ENCODE results near the gene TLK2.

The TLK2 gene

GRCh38 chr17:62627219-62627903 lies 148.7 kb downstream of the TLK2 start, which contains the start of gene MRC2:
Gene MRC2, plus strand, starts transcription at chr17:62627670. Its CDS starts 133 bp downstream, at chr17:62627803.
- no peak; the same call in 1 of the 2 replicates for TF ChIP-seq SIN3A (IDR thresholded peaks at IDR 0.05; ENCODE audit: borderline replicate concordance, insufficient read depth, low read length)
- peak; percentile 75 for TF ChIP-seq POLR2AphosphoS5 (IDR thresholded peaks at IDR 0.05; ENCODE audit: low read depth, low read length)
- TF ChIP-seq FOXP2 (optimal IDR thresholded peaks at IDR 0.05; ENCODE audit: borderline replicate concordance, extremely low read depth, extremely low read length, insufficient read depth): peak; percentile 90
- no peak for TF ChIP-seq TAF1 (IDR thresholded peaks at IDR 0.05; ENCODE audit: borderline replicate concordance, insufficient read depth, low read length)

DNA sequence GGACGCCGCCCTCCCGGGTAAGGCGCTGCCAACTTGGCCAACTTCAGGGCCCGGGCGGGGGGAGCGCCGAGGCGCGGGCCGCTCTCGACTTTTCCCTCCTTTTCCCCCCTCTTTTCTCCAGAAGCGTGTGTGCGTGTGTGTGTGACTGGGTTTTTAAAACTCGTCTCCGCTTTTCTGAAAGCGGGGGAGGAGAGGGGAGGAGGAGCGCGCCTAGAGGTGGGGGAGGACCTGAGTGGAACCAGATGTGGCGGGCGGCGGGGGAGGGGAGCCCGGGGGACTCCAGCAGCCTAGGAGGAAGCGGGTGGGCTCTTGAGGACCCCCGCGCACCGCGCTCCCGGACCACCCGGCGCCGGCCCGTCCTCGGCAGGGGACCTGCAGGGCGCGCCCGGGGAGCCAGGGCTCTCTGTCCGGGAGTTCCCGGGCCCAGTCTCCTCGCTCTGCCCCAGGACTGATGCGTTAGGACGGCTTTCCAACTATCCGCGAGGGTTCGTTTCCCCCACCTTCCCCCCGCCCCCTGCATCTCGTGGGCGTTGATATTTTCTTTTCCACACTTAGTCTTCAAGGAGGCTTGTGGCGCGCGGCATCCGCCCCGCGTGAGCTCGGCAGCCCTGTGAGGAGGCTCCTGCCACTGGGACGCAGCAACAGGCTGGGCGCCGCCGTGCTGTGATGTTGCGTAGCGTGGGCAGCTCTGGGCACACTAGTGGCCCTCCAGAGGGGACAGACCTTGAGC lies 149.4 kb downstream of the TLK2 start:
- TF ChIP-seq FOXP2 (optimal IDR thresholded peaks at IDR 0.05; ENCODE audit: borderline replicate concordance, extremely low read depth, extremely low read length, insufficient read depth) (peak; percentile 14), SIN3A (IDR thresholded peaks at IDR 0.05; ENCODE audit: borderline replicate concordance, insufficient read depth, low read length) (peak; percentile 84; the same call in 1 of the 2 replicates), TAF1 (IDR thresholded peaks at IDR 0.05; ENCODE audit: borderline replicate concordance, insufficient read depth, low read length) (0 out of 2 replicates have a peak, but pooled peaks have one; percentile 16), POLR2AphosphoS5 (IDR thresholded peaks at IDR 0.05; ENCODE audit: low read depth, low read length) (no peak)

DNA sequence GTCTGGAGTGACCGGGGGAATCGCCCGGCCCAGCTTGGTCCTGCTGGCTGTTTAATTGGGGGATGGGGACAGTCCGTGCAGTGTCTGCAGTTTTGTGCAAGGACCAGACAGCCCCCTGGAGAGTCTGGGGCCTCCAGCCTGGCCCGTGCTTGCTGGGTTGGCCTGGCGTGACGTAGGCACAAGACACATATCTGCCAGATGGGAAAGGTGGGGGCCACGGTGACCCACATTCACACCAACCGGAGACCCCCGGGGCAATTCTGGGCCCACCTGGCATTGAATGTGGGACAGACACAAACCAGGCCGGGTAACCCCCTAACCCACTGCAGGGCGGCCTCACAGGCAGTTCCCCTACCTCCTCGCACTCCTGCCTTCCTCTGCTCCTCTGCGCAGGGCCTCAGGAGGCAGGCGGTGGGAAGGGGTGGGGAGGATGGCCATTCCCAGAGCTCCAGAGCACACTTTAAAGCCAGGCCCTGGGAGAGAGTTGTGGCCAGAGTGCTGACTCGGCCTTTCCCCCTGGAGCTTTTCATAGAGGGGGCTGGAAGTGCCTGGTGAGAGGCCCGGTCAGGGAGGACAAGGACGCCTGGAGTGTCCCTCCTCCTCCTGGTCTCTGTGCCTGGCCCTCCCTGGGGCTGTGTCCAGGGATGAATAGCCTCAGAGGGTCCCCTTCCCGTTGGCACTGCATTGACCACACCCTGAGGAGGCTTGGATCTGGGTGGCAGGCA lies 150.4 kb downstream of the TLK2 start:
- TF ChIP-seq TAF1 (IDR thresholded peaks at IDR 0.05; ENCODE audit: borderline replicate concordance, insufficient read depth, low read length) (peak; percentile 5; the same call in 1 of the 2 replicates), SIN3A (IDR thresholded peaks at IDR 0.05; ENCODE audit: borderline replicate concordance, insufficient read depth, low read length) (0 out of 2 replicates have a peak, but pooled peaks have one; percentile 33), FOXP2 (optimal IDR thresholded peaks at IDR 0.05; ENCODE audit: borderline replicate concordance, extremely low read depth, extremely low read length, insufficient read depth) (no peak)
- TF ChIP-seq, protein P1, sequence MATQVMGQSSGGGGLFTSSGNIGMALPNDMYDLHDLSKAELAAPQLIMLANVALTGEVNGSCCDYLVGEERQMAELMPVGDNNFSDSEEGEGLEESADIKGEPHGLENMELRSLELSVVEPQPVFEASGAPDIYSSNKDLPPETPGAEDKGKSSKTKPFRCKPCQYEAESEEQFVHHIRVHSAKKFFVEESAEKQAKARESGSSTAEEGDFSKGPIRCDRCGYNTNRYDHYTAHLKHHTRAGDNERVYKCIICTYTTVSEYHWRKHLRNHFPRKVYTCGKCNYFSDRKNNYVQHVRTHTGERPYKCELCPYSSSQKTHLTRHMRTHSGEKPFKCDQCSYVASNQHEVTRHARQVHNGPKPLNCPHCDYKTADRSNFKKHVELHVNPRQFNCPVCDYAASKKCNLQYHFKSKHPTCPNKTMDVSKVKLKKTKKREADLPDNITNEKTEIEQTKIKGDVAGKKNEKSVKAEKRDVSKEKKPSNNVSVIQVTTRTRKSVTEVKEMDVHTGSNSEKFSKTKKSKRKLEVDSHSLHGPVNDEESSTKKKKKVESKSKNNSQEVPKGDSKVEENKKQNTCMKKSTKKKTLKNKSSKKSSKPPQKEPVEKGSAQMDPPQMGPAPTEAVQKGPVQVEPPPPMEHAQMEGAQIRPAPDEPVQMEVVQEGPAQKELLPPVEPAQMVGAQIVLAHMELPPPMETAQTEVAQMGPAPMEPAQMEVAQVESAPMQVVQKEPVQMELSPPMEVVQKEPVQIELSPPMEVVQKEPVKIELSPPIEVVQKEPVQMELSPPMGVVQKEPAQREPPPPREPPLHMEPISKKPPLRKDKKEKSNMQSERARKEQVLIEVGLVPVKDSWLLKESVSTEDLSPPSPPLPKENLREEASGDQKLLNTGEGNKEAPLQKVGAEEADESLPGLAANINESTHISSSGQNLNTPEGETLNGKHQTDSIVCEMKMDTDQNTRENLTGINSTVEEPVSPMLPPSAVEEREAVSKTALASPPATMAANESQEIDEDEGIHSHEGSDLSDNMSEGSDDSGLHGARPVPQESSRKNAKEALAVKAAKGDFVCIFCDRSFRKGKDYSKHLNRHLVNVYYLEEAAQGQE (IDR thresholded peaks at IDR 0.05; ENCODE audit: insufficient read depth in 1 of 2, low read depth in 2 of 2, low read length in 2 of 2): no peak

DNA sequence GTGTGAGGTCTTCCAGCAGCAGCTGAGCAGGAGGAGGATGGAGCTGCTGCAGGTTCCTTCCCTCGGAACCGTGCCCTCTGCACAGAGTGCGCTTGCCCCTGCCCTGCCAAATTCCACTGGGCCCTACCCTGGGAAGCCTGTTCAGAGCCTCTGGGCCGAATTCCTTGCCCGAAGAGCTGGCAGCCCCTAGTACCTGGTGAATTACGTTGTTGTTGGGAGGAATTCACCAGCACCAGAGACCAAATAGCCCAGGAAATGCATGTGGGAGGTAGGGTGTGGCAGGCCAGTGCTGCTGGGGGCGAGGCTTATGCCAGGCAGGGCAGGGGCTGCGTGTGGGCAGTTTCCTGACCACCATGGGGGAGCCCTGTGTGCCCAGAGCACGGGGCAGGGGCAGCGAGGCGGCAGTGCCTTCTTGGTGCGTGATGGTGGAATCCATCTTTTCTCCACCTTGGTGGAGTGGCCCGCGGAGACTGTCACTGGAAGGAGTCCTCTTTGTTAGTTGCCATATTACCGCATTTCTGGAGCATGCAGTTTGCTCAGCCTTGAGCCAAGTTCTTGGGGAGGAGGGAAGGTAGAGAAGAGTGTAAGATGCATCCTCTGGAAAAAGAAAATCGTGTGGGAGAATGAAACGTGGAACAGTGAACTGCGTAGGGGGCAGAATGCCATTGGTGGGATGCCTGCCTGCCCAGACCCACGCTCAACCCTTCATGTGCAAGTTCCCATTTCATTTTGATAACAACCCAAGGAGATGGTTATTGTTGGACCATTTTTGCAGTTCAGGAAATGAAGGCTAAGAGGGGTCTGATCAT lies 151.1 kb downstream of the TLK2 start:
- TF ChIP-seq SIN3A (IDR thresholded peaks at IDR 0.05; ENCODE audit: borderline replicate concordance, insufficient read depth, low read length) (no peak), FOXP2 (optimal IDR thresholded peaks at IDR 0.05; ENCODE audit: borderline replicate concordance, extremely low read depth, extremely low read length, insufficient read depth) (no peak), TAF1 (IDR thresholded peaks at IDR 0.05; ENCODE audit: borderline replicate concordance, insufficient read depth, low read length) (no peak), POLR2AphosphoS5 (IDR thresholded peaks at IDR 0.05; ENCODE audit: low read depth, low read length) (no peak)
- TF ChIP-seq, protein P1 (IDR thresholded peaks at IDR 0.05; ENCODE audit: insufficient read depth in 1 of 2, low read depth in 2 of 2, low read length in 2 of 2): no peak

- TF ChIP-seq TAF1 (IDR thresholded peaks at IDR 0.05; ENCODE audit: borderline replicate concordance, insufficient read depth, low read length) (no peak), FOXP2 (optimal IDR thresholded peaks at IDR 0.05; ENCODE audit: borderline replicate concordance, extremely low read depth, extremely low read length, insufficient read depth) (no peak), SIN3A (IDR thresholded peaks at IDR 0.05; ENCODE audit: borderline replicate concordance, insufficient read depth, low read length) (no peak), POLR2AphosphoS5 (IDR thresholded peaks at IDR 0.05; ENCODE audit: low read depth, low read length) (no peak)
- TF ChIP-seq, protein P1 (IDR thresholded peaks at IDR 0.05; ENCODE audit: insufficient read depth in 1 of 2, low read depth in 2 of 2, low read length in 2 of 2): no peak
Observed at GRCh38 chr17:62630365-62631085, 151.9 kb downstream of the TLK2 start.

Data from PFSK-1 (cell line).